Endothelial cell of umbilical vein (primary cell): ENCODE results near the gene STK10. TPM values are rescaled to one million over a fixed set of nuclear protein-coding genes. Genes with fewer than 3 reads are reported as not detected.

Experiments
- BruUV-seq: library from RNA; stranded (reverse); fragments of 400-500 nt; replicated peaks from 2 replicates; lab custom pipeline; 2021; lab: Mats Ljungman, UMichigan
- CTCF ChIA-PET: fragments of 300-600, 350-600 bp; sonication (Branson Sonifier 250); formaldehyde crosslinking; loops from one replicate; lab custom pipeline; 2021; ENCODE audit warnings: antibody characterized with exemption, inconsistent platforms; lab: Charles Lee
- POLR2A ChIA-PET: fragments of 300-600, 350-600 bp; sonication (Branson Sonifier 250); formaldehyde crosslinking; loops from one replicate; lab custom pipeline; 2021; ENCODE audit warnings: antibody characterized with exemption, inconsistent platforms; lab: Charles Lee
- DNase-seq: peaks from one replicate; pipeline ENCODE4 v3.0.0-alpha.2; 2011; ENCODE audit warnings: low read depth, low spot score
- FAIRE-seq: peaks from 2 replicates; lab custom pipeline; 2011; peaks lifted over from hg19 to GRCh38; lab: Jason Lieb, UNC
- H2AFZ ChIP-seq: 2 replicates; pipeline ENCODE4 v1.6.0; 2012; ENCODE audit warnings: low read depth, low read length, control low read depth, inconsistent platforms
- H3K27ac ChIP-seq: 2 replicates; pipeline ENCODE4 v1.5.1; 2011; ENCODE audit warnings: low read depth, mild to moderate bottlenecking, control low read depth, low read length, moderate library complexity; ENCODE audit not compliant: insufficient read depth
- H3K27me3 ChIP-seq, 2 experiments: 2 replicates each; pipeline versions ENCODE4 v1.6.0 to v1.6.1; 2011; ENCODE audit warnings: low read length in 2 of 2, mixed read lengths in 1 of 2; ENCODE audit not compliant: control insufficient read depth in 2 of 2, insufficient read depth in 2 of 2
- H3K36me3 ChIP-seq, 2 experiments: 2 replicates in 1 of 2; 3 replicates in 1 of 2; pipeline ENCODE4 v1.5.1; 2011; ENCODE audit warnings: low read length in 2 of 2, mild to moderate bottlenecking in 1 of 2, moderate library complexity in 1 of 2; ENCODE audit not compliant: control insufficient read depth in 2 of 2, insufficient read depth in 2 of 2; ENCODE audit errors: extremely low read depth in 1 of 2
- H3K4me1 ChIP-seq: 3 replicates; pipeline ENCODE4 v1.5.1; 2011; ENCODE audit warnings: mild to moderate bottlenecking, low read length; ENCODE audit not compliant: control insufficient read depth, insufficient read depth; ENCODE audit errors: extremely low read depth
- H3K4me2 ChIP-seq: 2 replicates; pipeline ENCODE4 v1.6.1; 2011; ENCODE audit warnings: low read length, control low read depth, mixed read lengths; ENCODE audit not compliant: insufficient read depth
- H3K4me3 ChIP-seq, 3 experiments: fragments of 200-600 bp in 1 of 3; sonication (generic), shearing (Covaris generic) in 1 of 3; replicated peaks in 1 of 3; 2 replicates each; pipeline ENCODE4 v1.5.1; 2011 to 2016; ENCODE audit warnings: control low read depth in 3 of 3, low read length in 3 of 3, mild to moderate bottlenecking in 2 of 3, inconsistent platforms in 1 of 3, low read depth in 1 of 3, moderate library complexity in 1 of 3; ENCODE audit not compliant: insufficient read depth in 1 of 3
- H3K79me2 ChIP-seq: 2 replicates; pipeline ENCODE4 v1.6.0; 2012; ENCODE audit warnings: low read length, inconsistent platforms; ENCODE audit not compliant: control insufficient read depth, insufficient read depth
- H3K9ac ChIP-seq: replicated peaks from 2 replicates; pipeline ENCODE3; 2011; ENCODE audit warnings: low read length, control low read depth; ENCODE audit not compliant: insufficient read depth; ENCODE audit errors: extremely low read depth
- H3K9me1 ChIP-seq: replicated peaks from 3 replicates; pipeline ENCODE4 v1.6.0; 2011; ENCODE audit warnings: mild to moderate bottlenecking, low read length; ENCODE audit not compliant: control insufficient read depth, insufficient read depth; ENCODE audit errors: extremely low read depth
- H3K9me3 ChIP-seq: replicated peaks from 2 replicates; pipeline ENCODE4 v1.5.1; 2012; ENCODE audit warnings: low read length, inconsistent platforms; ENCODE audit not compliant: control insufficient read depth, insufficient read depth
- H4K20me1 ChIP-seq: replicated peaks from 2 replicates; pipeline ENCODE3; 2011; ENCODE audit warnings: mild to moderate bottlenecking, low read length; ENCODE audit not compliant: control insufficient read depth, insufficient read depth; ENCODE audit errors: extremely low read depth
- EZH2 ChIP-seq: IDR thresholded peaks from 2 replicates; pipeline ENCODE4 v1.6.1; 2012; ENCODE audit warnings: borderline replicate concordance, low read depth, mild to moderate bottlenecking, moderate library complexity, low read length, inconsistent platforms; ENCODE audit not compliant: severe bottlenecking
- FOS ChIP-seq: IDR thresholded peaks from 2 replicates; pipeline ENCODE4 v1.6.1; 2011; ENCODE audit warnings: mild to moderate bottlenecking, low read length, moderate library complexity, borderline replicate concordance; ENCODE audit not compliant: insufficient read depth
- GATA2 ChIP-seq: IDR thresholded peaks from 2 replicates; pipeline ENCODE4 v1.7.0; 2011; ENCODE audit warnings: low read depth, mild to moderate bottlenecking, moderate library complexity, mixed read lengths, low read length; ENCODE audit not compliant: insufficient read length, insufficient read depth
- JUN ChIP-seq: IDR thresholded peaks from 2 replicates; pipeline ENCODE4 v1.6.1; 2011; ENCODE audit warnings: borderline replicate concordance, low read depth; ENCODE audit not compliant: insufficient read length, insufficient read depth
- MYC ChIP-seq: IDR thresholded peaks from one replicate; pipeline ENCODE4 v1.6.1; 2011; ENCODE audit warnings: mild to moderate bottlenecking, low read depth, low read length
- POLR2A ChIP-seq: IDR thresholded peaks from 2 replicates; pipeline ENCODE4 v1.6.1; 2012; ENCODE audit warnings: low read depth, mild to moderate bottlenecking, control low read depth, low read length
- POLR2AphosphoS5 ChIP-seq: IDR thresholded peaks from 2 replicates; pipeline ENCODE4 v1.6.1; 2012; ENCODE audit warnings: low read depth, mild to moderate bottlenecking, control low read depth, low read length, moderate library complexity; ENCODE audit not compliant: insufficient read depth
- dilution Hi-C: fragments of 300-500 bp; cut with MboI; formaldehyde crosslinking; loops from one replicate; pipeline ENCODE4 v1.15.0; 2019; ENCODE audit warnings: low sequenced_read_pairs; ENCODE audit not compliant: extremely low pct_ligation_motif_present
- intact Hi-C: fragments of 100-400 bp; cut with micrococcal nuclease; formaldehyde crosslinking; loops from one replicate; pipeline ENCODE4 v1.10.0; 2022
- polyA plus RNA-seq, 4 experiments: library from polyadenylated mRNA; depleted of rRNA in 3 of 4; stranded (reverse) in 3 of 4; unstranded in 1 of 4; fragments of >200 nt; gene quantifications; 2 replicates each; pipeline versions ENCODE4 v1.2.1 to v1.2.3, GENCODE V29; 2011 to 2012; ENCODE audit warnings: missing spikeins in 1 of 4
- total RNA-seq: library from RNA; stranded (reverse); gene quantifications from 2 replicates; pipeline ENCODE4 v1.2.3, GENCODE V29; 2021
- TF ChIP-seq, protein P1 (sequence below), 2 donors: IDR thresholded peaks; 1 replicate in 1 of 2; 2 replicates in 1 of 2; pipeline ENCODE4 v1.5.1; 2011; ENCODE audit warnings: low read length in 2 of 2, mild to moderate bottlenecking in 2 of 2, moderate library complexity in 2 of 2, control low read depth in 1 of 2, inconsistent platforms in 1 of 2, low read depth in 1 of 2; ENCODE audit not compliant: insufficient read depth in 1 of 2; ENCODE audit errors: extremely low read depth in 1 of 2
- TF ChIP-seq, protein P2 (sequence below): IDR thresholded peaks from 2 replicates; pipeline ENCODE4 v1.6.1; 2011; ENCODE audit not compliant: insufficient read depth, insufficient read length

Gene STK10
- total and polyA plus RNA-seq, 2 donors (not counting 3 experiments of a cell fraction or from before 2014, with no cell fraction given): 16.9 to 47.2 TPM

DNA sequence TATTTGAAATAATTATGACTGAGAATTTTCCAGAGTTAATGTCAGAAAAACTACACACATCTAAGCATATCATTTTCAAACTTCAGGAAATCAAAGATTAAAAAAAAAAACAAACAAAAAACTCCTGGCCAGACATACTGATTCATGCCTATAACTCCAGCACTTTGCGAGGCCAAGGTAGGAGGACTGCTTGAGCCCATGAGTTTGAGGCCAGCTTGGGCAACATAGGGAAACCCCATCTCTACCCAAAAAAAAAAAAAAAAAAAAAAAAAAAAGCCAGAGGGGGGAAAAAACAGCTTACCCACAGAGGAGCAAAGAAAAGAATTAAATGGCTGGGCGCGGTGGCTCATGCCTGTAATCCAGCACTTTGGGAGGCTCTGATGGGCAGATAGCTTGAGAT lies 28.3 kb upstream of the STK10 start:
- no peaks in the 10 kb centered on the region for H3K36me3 ChIP-seq
- no TSS peak for BruUV-seq
- H4K20me1 ChIP-seq: peaks cover 2% of the 10 kb centered on the region
- no peaks in the 10 kb centered on the region for H3K9me3 ChIP-seq
- DNase-seq: no peak
- CTCF ChIA-PET: interaction anchor here (0.6 to 1.7 kb wide), 2 partner anchors 77 to 154 kb away, joined by 3 to 6 read pairs; no protein-coding TSS in a partner anchor
- POLR2A ChIA-PET: interaction anchor here (0.7 kb wide), 2 partner anchors 17 to 27 kb away, joined by 11 to 12 read pairs; no protein-coding TSS in a partner anchor
- H3K4me3 ChIP-seq: no peak overlapping the region
- peaks cover 27% of the 10 kb centered on the region for H3K79me2 ChIP-seq
- H3K9me1 ChIP-seq: no peaks in the 10 kb centered on the region
- H3K4me2 ChIP-seq: no peak overlapping the region
- dilution Hi-C loops: no loop called here
- no peak overlapping the region for H3K27ac ChIP-seq
- H2AFZ ChIP-seq: no peak overlapping the region
- H3K9ac ChIP-seq: no peak overlapping the region
- no peaks in the 10 kb centered on the region for H3K4me1 ChIP-seq
- TF ChIP-seq, protein P1, sequence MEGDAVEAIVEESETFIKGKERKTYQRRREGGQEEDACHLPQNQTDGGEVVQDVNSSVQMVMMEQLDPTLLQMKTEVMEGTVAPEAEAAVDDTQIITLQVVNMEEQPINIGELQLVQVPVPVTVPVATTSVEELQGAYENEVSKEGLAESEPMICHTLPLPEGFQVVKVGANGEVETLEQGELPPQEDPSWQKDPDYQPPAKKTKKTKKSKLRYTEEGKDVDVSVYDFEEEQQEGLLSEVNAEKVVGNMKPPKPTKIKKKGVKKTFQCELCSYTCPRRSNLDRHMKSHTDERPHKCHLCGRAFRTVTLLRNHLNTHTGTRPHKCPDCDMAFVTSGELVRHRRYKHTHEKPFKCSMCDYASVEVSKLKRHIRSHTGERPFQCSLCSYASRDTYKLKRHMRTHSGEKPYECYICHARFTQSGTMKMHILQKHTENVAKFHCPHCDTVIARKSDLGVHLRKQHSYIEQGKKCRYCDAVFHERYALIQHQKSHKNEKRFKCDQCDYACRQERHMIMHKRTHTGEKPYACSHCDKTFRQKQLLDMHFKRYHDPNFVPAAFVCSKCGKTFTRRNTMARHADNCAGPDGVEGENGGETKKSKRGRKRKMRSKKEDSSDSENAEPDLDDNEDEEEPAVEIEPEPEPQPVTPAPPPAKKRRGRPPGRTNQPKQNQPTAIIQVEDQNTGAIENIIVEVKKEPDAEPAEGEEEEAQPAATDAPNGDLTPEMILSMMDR (IDR thresholded peaks at IDR 0.05; ENCODE audit: extremely low read depth in 1 of 2, insufficient read depth in 1 of 2, low read depth in 1 of 2, low read length in 2 of 2): no peak
- TF ChIP-seq GATA2: no peak
- TF ChIP-seq POLR2AphosphoS5: no peak
- TF ChIP-seq MYC: no peak
- no peak for TF ChIP-seq EZH2
- TF ChIP-seq, protein P2, sequence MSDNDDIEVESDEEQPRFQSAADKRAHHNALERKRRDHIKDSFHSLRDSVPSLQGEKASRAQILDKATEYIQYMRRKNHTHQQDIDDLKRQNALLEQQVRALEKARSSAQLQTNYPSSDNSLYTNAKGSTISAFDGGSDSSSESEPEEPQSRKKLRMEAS: no peak
- no peak for TF ChIP-seq POLR2A
- no peak for TF ChIP-seq FOS
- no peak for TF ChIP-seq JUN
- H3K27me3 ChIP-seq: no peaks in the 10 kb centered on the region
- intact Hi-C loops: no loop called here
- no peak for FAIRE-seq
